Measurements from ENCODE around the gene EIF4E3.

EIF4E3 gene

DNA sequence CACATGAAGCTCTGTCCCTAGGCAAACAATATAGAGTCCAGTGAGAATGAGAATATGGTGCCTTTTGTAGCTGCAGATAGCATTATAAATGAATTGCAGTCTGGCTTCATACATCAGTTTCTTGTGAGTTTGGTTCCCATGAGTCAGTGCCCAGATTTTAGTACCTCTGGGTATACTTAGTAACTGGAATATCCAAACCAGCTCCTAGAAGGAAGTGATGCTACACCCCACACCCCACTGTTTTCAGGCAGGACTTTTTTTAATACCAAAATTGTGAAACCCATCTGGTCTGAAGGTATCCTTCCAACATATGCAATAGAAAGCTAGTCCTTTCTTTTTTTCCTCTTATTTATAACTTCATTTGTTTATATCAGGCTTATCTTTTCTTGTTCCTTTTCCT, 99.5 kb downstream of the EIF4E3 start:
- TF ChIP-seq, protein P1, sequence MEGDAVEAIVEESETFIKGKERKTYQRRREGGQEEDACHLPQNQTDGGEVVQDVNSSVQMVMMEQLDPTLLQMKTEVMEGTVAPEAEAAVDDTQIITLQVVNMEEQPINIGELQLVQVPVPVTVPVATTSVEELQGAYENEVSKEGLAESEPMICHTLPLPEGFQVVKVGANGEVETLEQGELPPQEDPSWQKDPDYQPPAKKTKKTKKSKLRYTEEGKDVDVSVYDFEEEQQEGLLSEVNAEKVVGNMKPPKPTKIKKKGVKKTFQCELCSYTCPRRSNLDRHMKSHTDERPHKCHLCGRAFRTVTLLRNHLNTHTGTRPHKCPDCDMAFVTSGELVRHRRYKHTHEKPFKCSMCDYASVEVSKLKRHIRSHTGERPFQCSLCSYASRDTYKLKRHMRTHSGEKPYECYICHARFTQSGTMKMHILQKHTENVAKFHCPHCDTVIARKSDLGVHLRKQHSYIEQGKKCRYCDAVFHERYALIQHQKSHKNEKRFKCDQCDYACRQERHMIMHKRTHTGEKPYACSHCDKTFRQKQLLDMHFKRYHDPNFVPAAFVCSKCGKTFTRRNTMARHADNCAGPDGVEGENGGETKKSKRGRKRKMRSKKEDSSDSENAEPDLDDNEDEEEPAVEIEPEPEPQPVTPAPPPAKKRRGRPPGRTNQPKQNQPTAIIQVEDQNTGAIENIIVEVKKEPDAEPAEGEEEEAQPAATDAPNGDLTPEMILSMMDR (conservative IDR thresholded peaks at IDR 0.05; ENCODE audit: low read length) = no peak
- H3K4me3 ChIP-seq (ENCODE audit: low read length) = no peak overlapping the region
- no peak for DNase-seq (ENCODE audit: low read depth)

Data from AG10803 (cell line).